GM12801 (cell line): ENCODE measurements around the gene ZFHX3.

Experiments
- TF ChIP-seq, protein P1 (sequence below): IDR thresholded peaks from one replicate; pipeline ENCODE4 v1.5.1; 2011; ENCODE audit warnings: control low read depth; ENCODE audit not compliant: insufficient read length; ENCODE audit errors: extremely low read depth

ZFHX3 gene

DNA sequence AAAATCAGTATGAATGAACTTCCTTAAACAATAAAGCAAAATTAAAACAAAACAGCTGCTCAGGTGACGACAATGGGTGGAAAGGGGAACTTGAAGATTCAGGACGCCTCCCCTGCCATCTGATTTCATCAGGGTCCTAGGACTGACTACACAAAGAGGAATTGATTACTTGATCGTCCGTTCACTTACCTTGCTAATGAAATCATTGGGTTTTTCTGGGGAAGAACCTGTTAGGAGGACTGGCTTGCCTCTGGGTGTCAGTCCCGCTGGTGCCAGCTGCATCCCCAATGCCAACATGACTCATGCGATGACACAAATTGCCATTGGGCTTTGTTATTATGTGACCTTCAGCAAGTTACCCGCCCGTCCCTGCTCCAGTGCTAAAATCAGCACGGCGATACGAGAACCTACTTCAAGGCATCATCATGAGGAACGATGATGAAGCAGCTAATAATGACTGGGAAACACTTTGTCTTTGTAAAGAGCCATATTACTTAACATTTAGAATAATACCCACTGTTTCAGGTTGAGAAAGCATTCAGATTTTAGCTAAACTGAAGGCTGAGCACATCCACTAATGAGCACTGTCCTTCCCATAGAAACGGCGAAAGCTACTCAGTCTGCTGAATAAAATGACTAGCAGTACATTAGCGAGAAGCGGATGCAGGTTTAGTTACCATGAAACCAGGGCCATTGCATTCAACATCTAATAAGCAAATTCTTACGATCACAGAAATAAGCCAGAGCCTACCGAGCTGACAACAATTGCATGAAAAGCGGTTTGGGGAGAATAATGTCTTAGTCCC, 139.4 kb downstream of the ZFHX3 start:
- TF ChIP-seq, protein P1, sequence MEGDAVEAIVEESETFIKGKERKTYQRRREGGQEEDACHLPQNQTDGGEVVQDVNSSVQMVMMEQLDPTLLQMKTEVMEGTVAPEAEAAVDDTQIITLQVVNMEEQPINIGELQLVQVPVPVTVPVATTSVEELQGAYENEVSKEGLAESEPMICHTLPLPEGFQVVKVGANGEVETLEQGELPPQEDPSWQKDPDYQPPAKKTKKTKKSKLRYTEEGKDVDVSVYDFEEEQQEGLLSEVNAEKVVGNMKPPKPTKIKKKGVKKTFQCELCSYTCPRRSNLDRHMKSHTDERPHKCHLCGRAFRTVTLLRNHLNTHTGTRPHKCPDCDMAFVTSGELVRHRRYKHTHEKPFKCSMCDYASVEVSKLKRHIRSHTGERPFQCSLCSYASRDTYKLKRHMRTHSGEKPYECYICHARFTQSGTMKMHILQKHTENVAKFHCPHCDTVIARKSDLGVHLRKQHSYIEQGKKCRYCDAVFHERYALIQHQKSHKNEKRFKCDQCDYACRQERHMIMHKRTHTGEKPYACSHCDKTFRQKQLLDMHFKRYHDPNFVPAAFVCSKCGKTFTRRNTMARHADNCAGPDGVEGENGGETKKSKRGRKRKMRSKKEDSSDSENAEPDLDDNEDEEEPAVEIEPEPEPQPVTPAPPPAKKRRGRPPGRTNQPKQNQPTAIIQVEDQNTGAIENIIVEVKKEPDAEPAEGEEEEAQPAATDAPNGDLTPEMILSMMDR: no peak

DNA sequence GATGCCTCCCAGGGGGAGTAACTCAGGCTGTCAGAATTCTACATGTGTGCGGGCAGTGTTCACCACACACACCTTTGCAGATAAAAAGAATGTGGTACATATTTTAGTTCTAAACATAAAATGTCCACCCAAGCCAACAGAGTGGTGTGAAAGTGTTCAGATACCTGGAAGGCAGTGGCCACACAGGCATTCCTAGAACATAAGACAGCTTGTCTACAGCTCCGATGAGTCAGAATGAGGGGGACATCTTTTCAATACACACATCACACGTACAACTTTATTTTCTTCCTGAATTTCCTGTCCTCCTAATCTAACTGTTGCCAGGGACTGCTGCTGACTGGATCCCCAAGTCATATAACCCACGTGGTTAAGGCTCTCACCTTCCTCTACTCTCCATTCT, 142.3 kb downstream of the ZFHX3 start:
- TF ChIP-seq, protein P1: no peak

DNA sequence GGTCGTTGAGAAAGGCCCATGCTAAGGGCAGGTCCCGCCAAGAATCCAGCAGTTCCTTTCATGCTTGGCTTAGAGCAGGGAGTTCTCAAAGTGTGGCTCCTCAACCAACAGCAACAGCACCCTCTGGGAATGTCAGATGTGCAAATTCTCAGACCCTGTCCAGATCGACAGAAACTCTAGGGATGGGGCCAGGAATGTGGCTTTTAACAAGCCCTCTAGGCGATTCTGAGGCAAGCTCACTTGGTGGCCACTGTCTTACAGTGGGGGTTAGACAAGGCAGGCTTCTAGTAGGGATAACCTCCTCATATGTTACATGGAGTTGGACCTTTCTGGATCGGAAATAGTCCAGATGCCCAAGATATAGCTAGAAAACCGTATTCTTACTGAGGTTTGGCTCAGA, 144.8 kb downstream of the ZFHX3 start:
- TF ChIP-seq, protein P1: no peak

DNA sequence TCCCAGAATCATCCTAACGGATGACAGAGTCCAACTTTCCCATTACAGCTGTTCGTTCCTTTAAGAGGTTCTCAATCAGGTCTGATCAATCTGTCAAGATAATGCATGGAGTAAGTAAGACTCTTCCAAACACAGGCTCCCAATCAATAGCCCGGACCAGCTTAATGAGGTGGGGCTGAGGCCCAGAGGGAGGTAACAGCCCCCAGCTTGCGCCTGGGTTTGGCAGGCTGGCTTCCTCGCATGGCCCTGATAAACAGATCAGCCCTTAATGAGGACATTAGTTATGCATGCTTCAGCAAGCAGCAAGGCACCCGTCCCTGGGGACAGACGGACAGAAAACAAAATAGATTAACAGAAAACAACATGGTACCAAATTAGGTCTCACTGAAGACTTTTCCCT, 145.7 kb downstream of the ZFHX3 start:
- TF ChIP-seq, protein P1: no peak

GRCh38 chr16:72901000-72901627, 146.8 kb downstream of the ZFHX3 start:
- TF ChIP-seq, protein P1: no peak

DNA sequence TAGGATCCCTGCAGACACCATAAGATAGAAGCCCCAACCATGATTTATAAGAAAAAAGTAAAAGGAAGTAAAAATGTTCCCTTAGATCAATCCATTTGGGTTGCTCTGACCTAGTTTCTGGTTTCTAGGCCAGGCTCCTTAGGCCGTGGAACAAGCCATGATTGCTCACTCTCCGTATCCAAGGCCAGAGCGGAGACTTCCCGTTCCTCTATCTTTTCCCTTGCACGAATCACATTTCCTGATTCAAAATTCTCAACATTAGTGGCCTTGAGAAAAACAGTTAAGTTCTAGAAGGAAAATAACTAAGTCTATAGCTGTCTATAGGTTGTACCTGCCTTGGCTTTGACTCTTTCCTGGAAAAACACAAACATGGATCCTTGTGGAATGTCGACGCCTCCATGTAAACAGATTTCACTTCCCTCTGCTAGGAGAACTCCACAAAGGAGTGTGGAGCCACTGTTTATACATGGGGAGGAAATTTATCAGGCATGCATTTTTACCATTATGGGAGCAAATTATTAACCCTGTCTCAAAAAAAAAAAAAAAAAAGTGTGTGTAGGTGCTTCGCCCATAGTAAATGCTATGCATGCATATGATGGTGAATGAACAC, 149.6 kb downstream of the ZFHX3 start:
- TF ChIP-seq, protein P1: no peak

- TF ChIP-seq, protein P1: no peak
Measured at GRCh38 chr16:72897707-72898106, 150.2 kb downstream of the ZFHX3 start.
